Measurements from ENCODE around the gene UGT2B28. TPM values are rescaled to one million over a fixed set of nuclear protein-coding genes. Genes with fewer than 3 reads are reported as not detected.
"Not testable (repeated sequence)": the region's sequence is repeated elsewhere in the genome, so short reads cannot be mapped to it uniquely, and the experiment has no call there.

UGT2B28 gene
- total RNA-seq, 1 experiment from 2014 or later, result not detected

DNA sequence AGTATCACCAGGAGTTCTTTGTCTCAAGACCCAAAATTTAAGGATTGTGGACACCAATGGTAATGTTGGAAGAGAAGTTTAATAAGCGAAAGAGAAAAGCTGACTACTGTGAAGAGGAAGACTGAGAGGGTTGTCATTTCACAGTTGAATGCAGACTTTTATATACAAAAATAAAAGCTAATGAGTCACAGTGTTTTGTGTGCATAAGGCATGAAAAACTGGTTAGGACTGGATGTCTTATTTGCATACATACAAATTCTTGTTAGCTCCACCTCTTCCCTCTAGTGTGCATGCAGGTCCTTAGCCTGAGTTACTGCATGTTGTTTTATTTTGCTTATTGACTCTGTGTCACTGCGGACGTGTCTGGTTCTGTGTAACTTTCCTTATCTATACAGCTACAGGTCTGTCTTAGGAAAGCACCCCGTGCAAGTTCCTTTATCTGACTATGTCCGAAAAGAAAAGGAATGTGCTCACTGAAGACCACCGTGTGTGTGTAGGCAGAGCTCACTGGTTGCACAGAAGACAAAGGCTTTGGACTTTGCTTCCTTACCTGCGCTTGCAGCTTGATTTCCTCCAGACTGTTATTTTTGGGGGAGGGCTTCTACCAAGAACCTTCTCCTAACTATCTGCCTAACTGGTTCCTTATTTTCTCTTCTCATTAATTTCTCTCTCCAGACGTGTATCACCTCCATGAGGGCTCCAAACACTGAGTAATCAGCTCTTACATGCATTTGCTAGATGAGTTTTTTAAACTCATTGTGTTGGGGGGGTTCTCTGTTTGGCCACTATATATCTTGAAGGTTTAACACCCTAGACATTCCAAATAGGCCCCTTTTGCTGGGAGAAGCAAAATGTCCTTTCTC is 63.5 kb downstream of the UGT2B28 start:
- H3K27ac Mint-ChIP-seq (ENCODE audit: unreplicated experiment); H3K27me3 Mint-ChIP-seq (ENCODE audit: unreplicated experiment); H3K36me3 Mint-ChIP-seq (ENCODE audit: insufficient read depth, unreplicated experiment); H3K9me3 Mint-ChIP-seq (ENCODE audit: low read depth, unreplicated experiment); CTCF ChIA-PET; intact Hi-C loops (cut with micrococcal nuclease; ENCODE audit: unreplicated experiment); DNase-seq; BruUV-seq (replicated peaks): not testable (repeated sequence)
- Mint-ChIP-seq H3K4me1 (ENCODE audit: low read depth, unreplicated experiment) (peaks cover 23% of the 10 kb centered on the region), H3K4me3 (ENCODE audit: low read depth, unreplicated experiment) (peak overlapping the region; percentile 33)

Other genes starting within 250 kb of the UGT2B28 start
- 16.6 and 25.5 TPM in 2 replicates for gene UGT2B7, start 184.0 kb upstream of the UGT2B28 start, total RNA-seq (2022)
- gene UGT2B11, start 65.7 kb upstream of the UGT2B28 start, total RNA-seq (2022), result not detected in 2 replicates
- not detected in 2 replicates for gene UGT2B4, start 215.4 kb downstream of the UGT2B28 start, total RNA-seq (2022)

Data from Calu3 (cell line).